Esophagus muscularis mucosa (tissue), 3 donors: ENCODE data around the gene ITGB5.

Experiments used
- POLR2A ChIP-seq: fragments of 450-650 bp; IDR thresholded peaks from one replicate; pipeline ENCODE4 v1.6.1; 2017; ENCODE audit warnings: antibody characterized with exemption, moderate library complexity, mild to moderate bottlenecking, low read depth
- TF ChIP-seq, protein P1 (sequence below), 3 experiments: fragments of 200-600 bp in 2 of 3; fragments of 450-650 bp in 1 of 3; sonication (generic) in 2 of 3; IDR thresholded peaks; one replicate each; pipeline ENCODE4 v1.5.1; 2017 to 2019; ENCODE audit warnings: antibody characterized with exemption in 3 of 3, mild to moderate bottlenecking in 2 of 3, moderate library complexity in 1 of 3

GRCh38 chr3:124907957-124908356 lies 20.8 kb upstream of the ITGB5 start:
- TF ChIP-seq, protein P1, sequence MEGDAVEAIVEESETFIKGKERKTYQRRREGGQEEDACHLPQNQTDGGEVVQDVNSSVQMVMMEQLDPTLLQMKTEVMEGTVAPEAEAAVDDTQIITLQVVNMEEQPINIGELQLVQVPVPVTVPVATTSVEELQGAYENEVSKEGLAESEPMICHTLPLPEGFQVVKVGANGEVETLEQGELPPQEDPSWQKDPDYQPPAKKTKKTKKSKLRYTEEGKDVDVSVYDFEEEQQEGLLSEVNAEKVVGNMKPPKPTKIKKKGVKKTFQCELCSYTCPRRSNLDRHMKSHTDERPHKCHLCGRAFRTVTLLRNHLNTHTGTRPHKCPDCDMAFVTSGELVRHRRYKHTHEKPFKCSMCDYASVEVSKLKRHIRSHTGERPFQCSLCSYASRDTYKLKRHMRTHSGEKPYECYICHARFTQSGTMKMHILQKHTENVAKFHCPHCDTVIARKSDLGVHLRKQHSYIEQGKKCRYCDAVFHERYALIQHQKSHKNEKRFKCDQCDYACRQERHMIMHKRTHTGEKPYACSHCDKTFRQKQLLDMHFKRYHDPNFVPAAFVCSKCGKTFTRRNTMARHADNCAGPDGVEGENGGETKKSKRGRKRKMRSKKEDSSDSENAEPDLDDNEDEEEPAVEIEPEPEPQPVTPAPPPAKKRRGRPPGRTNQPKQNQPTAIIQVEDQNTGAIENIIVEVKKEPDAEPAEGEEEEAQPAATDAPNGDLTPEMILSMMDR (IDR thresholded peaks at IDR 0.05), result no peak
- TF ChIP-seq POLR2A, result no peak
